HG03432 (cell line): ENCODE data around the gene AQP2.

Experiments
- ATAC-seq: cut with Tn5 transposase; IDR thresholded peaks from one replicate; pipeline ENCODE4 v1.9.1; 2021; ENCODE audit warnings: mild to moderate bottlenecking, moderate library complexity; ENCODE audit not compliant: unreplicated experiment

Gene AQP2

GRCh38 chr12:49967777-49968250 lies 17.3 kb downstream of the AQP2 start:
- no peak for ATAC-seq

DNA sequence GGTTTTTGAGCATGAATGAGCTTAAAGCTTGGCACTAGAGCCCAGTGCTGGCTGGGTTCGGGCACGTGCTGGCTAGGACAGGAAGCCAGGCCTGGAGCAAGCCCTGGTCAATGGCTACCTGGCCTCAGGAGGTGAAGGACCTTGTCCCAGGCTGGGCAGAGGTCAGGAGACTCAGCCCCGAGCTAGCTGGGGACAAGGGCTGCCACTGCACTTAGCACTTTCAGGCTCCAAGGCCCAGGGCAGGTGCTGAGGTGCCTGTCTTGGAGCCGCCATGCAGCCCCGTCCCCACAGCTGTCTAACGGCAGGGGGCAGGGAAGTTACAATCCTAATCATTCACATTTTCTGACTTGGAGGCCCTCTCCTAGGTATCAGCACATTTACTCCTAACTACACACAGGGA lies 17.9 kb downstream of the AQP2 start:
- no peak for ATAC-seq

DNA sequence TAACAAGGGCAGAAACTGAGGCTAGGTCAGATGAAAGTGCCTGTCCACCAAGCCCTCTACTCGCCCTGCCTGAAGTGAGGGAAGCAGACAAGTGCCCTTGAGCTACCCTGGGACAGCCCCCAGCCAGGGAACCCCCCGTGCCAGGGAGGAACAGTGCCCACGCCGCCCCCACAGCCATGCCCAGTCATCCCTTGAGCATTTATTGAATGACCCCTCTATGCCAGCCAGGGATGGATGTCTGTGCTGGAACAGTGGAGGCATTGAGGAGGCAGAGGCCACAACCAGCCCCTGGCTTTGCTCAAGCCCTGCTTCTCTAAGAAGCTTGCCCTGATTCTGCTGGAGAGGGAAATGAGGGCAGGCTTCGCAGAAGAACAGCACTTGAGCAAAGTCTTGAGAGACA lies 18.5 kb downstream of the AQP2 start:
- ATAC-seq = no peak

DNA sequence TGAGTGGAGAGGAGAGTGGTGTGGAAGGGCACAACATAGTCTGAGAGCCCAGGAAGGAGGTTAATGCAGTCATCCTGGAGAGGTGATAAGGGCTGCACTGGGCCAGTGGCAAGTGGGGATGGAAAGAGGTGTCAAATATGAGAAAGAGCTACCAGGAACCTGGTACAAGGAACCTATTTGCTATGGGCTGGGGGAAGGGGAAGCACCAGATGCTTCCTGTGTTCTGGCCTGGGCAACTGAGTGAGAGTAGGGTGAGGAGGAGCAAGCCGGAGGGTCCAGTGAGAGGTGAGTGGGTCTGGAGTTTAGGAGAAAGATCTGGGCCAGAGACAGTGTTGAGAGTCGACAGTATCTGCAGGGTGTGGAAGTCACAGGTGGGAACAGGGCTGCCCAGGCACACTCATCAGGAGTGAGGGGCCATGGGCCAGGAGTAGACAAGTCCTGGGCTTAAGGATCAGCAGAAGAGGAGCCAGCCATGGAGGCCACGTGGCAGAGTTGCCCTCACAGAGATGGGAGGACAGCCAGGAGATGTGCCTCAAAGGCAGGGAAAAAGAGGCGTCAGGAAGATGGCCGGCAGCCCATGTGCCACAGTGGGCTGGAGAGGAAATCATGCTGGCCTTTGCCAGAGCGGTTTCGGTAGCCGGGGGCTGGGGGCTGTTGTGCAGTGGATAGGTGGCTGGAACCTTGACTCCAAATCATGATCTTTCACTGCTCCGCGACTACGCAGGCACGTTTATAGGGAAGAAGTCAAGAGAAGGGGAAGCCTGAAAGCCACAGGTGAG lies 19.3 kb downstream of the AQP2 start:
- no peak for ATAC-seq

DNA sequence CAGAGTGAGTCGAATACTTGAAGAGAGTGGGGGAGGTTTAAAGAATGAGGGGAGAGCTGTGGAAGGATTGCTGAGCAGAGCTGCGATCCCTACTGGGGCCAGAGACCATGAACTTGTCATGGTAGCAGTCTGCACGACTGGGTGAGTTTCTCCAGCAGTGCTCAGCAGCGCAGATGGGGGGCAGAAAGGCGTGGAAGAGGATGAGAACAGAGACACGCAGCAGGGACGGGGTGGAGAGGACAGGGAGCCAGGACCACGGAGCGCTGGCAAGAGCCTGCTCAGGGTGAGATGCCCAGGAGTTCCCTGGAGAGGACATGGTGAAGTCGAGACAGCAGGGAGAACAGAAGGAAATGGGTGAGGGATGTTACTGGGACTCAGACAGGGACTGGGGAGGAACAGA lies 20.1 kb downstream of the AQP2 start:
- no peak for ATAC-seq

GRCh38 chr12:49971141-49971540 lies 20.6 kb downstream of the AQP2 start:
- ATAC-seq = no peak

DNA sequence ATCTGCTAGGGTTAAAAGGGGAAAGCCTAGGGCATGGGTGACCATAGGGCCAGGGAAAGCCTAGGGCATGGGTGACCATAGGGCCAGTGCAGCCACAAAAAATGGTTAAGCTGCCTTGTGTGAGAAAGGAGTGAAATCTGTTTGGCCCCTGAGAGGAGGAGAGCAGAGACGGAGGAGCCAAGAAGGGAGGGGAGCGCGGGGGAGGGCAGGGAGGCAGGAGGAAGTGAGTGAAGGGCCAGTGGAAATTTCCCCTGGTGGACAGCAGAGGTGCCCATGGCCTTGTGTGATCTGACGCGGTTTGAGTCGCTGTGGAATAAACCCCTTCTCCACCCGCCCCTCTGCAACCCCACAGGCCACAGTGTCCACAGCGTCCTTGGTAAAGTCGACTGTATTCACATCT lies 21.6 kb downstream of the AQP2 start:
- no peak for ATAC-seq

GRCh38 chr12:49972641-49973360 lies 22.3 kb downstream of the AQP2 start, which contains the start of gene AQP6:
TSS of gene AQP6 (plus strand) at chr12:49972947. CDS start at chr12:49973174, 227 bp downstream.
- no peak for ATAC-seq

DNA sequence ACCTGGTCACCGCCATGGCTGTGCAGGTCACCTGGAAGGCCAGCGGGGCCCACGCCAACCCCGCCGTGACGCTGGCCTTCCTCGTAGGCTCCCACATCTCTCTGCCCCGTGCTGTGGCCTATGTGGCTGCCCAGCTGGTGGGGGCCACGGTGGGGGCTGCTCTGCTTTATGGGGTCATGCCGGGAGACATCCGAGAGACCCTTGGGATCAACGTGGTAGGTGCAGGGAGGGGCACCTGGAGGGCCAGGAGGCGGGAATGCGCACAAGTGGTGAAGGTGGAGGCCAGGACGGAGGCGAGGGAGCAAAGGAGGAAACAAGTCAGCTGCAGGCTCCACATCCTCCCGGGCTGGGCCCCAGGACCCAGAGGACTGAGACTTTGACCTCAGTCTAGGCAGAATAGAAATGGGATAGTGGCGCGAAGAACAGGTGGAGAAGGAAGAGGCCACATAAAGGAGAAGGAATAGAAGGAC lies 22.9 kb downstream of the AQP2 start:
- ATAC-seq = no peak

- ATAC-seq = no peak
Measured at GRCh38 chr12:49974231-49974675, 23.7 kb downstream of the AQP2 start.

GRCh38 chr12:49974677-49975317 lies 24.3 kb downstream of the AQP2 start:
- ATAC-seq = no peak

- no peak for ATAC-seq
Measured at GRCh38 chr12:49975318-49975761, 24.8 kb downstream of the AQP2 start.

DNA sequence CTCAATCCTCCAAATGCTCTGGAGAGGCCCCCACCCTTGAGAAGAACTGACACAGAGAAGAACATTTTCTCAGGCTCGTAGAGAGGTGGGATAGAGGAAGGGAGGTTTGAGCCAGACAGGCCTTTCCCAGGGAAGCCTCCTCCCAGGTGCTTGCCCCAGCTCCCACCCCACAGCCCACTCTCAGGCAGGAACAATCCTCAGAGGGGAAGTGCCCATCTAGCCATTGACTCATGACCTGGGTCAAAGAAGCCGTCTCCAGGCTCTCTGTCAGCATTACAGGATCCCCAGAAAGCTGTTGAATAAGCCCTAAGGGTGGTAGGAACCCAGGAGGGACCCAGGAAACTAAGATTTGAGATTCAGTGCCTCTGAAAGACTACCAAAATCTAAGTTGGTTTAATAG lies 26.0 kb downstream of the AQP2 start:
- ATAC-seq = no peak

- no peak for ATAC-seq
Measured at GRCh38 chr12:49978125-49978524, 27.6 kb downstream of the AQP2 start.

DNA sequence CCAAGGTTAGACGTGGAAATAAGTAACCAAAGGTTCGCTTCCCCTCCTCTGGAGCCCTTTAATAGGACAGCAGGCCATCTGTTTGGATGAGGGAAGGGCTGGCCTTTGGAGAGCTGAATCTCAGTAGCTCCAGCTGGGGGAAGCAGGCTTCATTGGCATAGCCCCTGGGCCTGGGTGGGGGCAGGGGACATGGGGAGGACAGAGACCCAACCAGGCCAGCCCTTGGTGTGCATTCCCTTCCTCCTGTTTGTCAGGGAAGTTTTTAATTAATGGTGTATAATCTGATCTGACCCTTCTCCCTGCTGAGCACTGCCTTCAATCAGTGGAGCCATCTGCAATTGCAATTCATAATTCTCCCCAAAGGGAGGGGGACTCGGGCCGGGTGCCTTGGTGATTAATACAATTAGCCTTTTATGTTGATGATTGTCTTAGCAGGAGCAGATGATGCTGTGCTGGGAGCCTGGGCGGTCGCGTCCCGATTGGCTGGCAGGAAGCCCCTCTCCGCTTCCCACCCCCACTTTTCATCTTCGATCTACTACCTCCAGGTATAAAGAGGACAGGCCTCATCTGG lies 28.6 kb downstream of the AQP2 start:
- ATAC-seq = no peak

DNA sequence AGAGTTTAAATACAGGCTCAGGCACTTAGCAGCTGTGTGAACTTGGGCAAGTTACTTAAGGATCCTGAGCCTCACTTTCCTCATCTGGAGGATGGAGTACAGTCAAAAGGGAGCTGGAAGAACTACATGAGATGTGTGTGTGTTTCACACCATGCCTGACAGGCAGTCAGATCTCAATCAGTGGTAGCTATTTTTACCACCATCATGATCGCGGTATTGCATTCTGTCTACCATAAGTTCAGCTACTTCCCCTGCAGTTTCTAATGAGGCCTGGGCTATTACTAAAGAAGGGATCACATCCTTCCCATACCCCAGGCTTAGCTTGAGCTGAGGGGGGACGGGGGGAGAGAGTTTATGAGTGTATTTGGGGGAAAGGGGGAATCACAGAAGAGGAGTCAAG lies 29.3 kb downstream of the AQP2 start:
- ATAC-seq = no peak

- no peak for ATAC-seq
Measured at GRCh38 chr12:49980501-49981349, 30.2 kb downstream of the AQP2 start.

- no peak for ATAC-seq
Measured at GRCh38 chr12:49982246-49983087, 31.9 kb downstream of the AQP2 start.

DNA sequence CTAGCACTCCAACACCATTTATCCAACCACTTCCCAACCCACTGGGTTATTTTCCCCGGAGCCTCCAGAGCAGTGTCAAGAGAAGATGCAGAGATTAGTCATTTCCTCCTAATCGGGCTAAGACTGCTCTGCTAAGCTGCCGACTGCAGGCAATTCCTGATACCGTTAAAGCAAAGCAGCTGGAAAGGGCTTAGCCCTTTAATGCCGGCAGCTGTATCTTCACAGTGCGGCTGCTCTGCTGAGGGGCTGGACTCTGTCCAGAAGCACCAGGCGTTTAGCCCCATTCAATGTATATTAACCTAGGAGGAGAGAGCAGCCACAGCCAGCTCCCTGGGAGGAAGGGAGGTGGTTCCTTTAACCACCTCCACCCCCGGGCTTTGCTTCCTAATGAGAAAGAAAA lies 33.4 kb downstream of the AQP2 start:
- no peak for ATAC-seq
